ENCODE data around the gene PLCD1. TPM values are rescaled to one million over a fixed set of nuclear protein-coding genes. Genes with fewer than 3 reads are reported as not detected.

Gene PLCD1
- total and polyA plus RNA-seq, 2 experiments from 2014 or later, result 16.0 to 24.4 TPM

- TF ChIP-seq CTCF (conservative IDR thresholded peaks at IDR 0.05; ENCODE audit: low read depth in 2 of 2), result no peak
- TF ChIP-seq ZNF331 (CRISPR knock-in tag; IDR thresholded peaks at IDR 0.05; ENCODE audit: low read depth), result no peak
Measured at GRCh38 chr3:38016410-38016809, 13.0 kb downstream of the PLCD1 start (continued).

- H3K9me2 ChIP-seq (ENCODE audit: insufficient read depth), result no peaks in the 10 kb centered on the region
- H3F3A ChIP-seq (replicated peaks; ENCODE audit: low read depth), result no peaks in the 10 kb centered on the region
- H3K4me3 ChIP-seq, result no peak overlapping the region
- no peak for DNase-seq (ENCODE audit: low spot score)
- H3K27me3 ChIP-seq (ENCODE audit: insufficient read depth), result no peaks in the 10 kb centered on the region
- 0 out of 3 replicates have a peak, but pooled peaks cover 2% of the 10 kb centered on the region for H3K4me1 Mint-ChIP-seq
- H3K36me3 Mint-ChIP-seq (ENCODE audit: low read depth), result peaks cover 30% of the 10 kb centered on the region
- peaks cover 14% of the 10 kb centered on the region for H3K27me3 Mint-ChIP-seq (ENCODE audit: insufficient read depth, low read depth, poor library complexity)
- ATAC-seq, result no peak
- no peak overlapping the region for H3K27ac ChIP-seq (ENCODE audit: low read depth)
- H3K79me2 ChIP-seq (replicated peaks; ENCODE audit: insufficient read depth), result no peaks in the 10 kb centered on the region
- no peaks in the 10 kb centered on the region; the same call in 1 of the 2 replicates for H4K20me1 ChIP-seq (replicated peaks; ENCODE audit: insufficient read depth)
- H3K27ac Mint-ChIP-seq, result no peak overlapping the region
- 0 out of 2 replicates have a peak, but pooled peaks cover 3% of the 10 kb centered on the region for H3K36me3 ChIP-seq (ENCODE audit: insufficient read depth)
- no peak overlapping the region for H3K4me2 ChIP-seq
- no peaks in the 10 kb centered on the region for H3K4me1 ChIP-seq (ENCODE audit: insufficient read depth)
- H3K4me3 Mint-ChIP-seq, result no peak overlapping the region
- no peak overlapping the region for H2AFZ ChIP-seq
- H3K9me3 Mint-ChIP-seq, result no peaks in the 10 kb centered on the region
- TF ChIP-seq EZH2phosphoT487 (IDR thresholded peaks at IDR 0.05; ENCODE audit: unreplicated experiment) (no peak), JUNB (IDR thresholded peaks at IDR 0.05; ENCODE audit: unreplicated experiment) (no peak), REST (IDR thresholded peaks at IDR 0.05; ENCODE audit: unreplicated experiment) (no peak), ETS1 (IDR thresholded peaks at IDR 0.05) (no peak), CTCF (conservative IDR thresholded peaks at IDR 0.05; ENCODE audit: low read depth in 2 of 2) (no peak), ZNF331 (CRISPR knock-in tag; IDR thresholded peaks at IDR 0.05; ENCODE audit: low read depth) (no peak), STAT1 (IDR thresholded peaks at IDR 0.05; ENCODE audit: unreplicated experiment) (no peak), CREB1 (CRISPR knock-in tag; IDR thresholded peaks at IDR 0.05; ENCODE audit: low read depth) (no peak), EZH2 (IDR thresholded peaks at IDR 0.05; ENCODE audit: low read depth, unreplicated experiment) (no peak), NANOG (IDR thresholded peaks at IDR 0.05; ENCODE audit: borderline replicate concordance) (no peak)
Measured at GRCh38 chr3:38015984-38016383, 13.5 kb downstream of the PLCD1 start.
